ENCODE measurements around the gene IL12A. TPM values are rescaled to one million over a fixed set of nuclear protein-coding genes. Genes with fewer than 3 reads are reported as not detected.

IL12A gene
- total RNA-seq, result not detected

DNA sequence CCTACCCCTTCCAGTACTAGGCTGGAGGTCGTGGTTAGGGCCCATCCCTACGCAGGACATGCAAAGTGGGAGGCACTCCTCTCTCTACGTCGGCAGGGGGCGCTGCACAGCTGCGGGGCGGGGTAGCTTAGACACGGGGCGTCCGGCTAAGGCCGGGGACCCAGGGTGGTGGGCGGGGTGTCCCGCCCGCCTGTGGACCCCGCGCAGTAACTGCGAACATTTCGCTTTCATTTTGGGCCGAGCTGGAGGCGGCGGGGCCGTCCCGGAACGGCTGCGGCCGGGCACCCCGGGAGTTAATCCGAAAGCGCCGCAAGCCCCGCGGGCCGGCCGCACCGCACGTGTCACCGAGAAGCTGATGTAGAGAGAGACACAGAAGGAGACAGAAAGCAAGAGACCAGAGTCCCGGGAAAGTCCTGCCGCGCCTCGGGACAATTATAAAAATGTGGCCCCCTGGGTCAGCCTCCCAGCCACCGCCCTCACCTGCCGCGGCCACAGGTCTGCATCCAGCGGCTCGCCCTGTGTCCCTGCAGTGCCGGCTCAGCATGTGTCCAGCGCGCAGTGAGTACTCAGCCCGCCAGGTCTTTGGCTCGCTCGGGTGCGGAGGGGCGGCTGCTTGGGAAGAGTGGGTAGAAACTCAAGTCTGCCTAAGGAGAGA, at the start of gene IL12A:
IL12A (plus strand) TSS at position 219 of the 655 bp plus-strand sequence.
- no peaks in the 10 kb centered on the region for H3K27me3 ChIP-seq
- intact Hi-C loops (cut with DNase I; ENCODE audit: low total_unique reads), result loop anchor here (5.0 kb wide), 2 partner anchors 101 to 166 kb away; no protein-coding TSS in a partner anchor
- H3K9me3 ChIP-seq, result no peaks in the 10 kb centered on the region
- peak within 1 kb of the TSS in 1 of 4 donors; percentile 14 for H3K27ac ChIP-seq
- peak within 1 kb of the TSS; percentile 70 to 98 (median 78) for H3K4me3 ChIP-seq
- in situ Hi-C loops (cut with MboI; ENCODE audit: low sequenced_read_pairs in 4 of 4), result loop anchor here in 2 of 4 donors (25.0 kb wide), 2 partner anchors 376 to 1151 kb away; no protein-coding TSS in a partner anchor
- H3K36me3 ChIP-seq, result no peaks in the 10 kb centered on the region
- ATAC-seq, result peak; percentile 87 to 94
- DNase-seq, result peak; percentile 27 to 46
- TF ChIP-seq, protein P1, sequence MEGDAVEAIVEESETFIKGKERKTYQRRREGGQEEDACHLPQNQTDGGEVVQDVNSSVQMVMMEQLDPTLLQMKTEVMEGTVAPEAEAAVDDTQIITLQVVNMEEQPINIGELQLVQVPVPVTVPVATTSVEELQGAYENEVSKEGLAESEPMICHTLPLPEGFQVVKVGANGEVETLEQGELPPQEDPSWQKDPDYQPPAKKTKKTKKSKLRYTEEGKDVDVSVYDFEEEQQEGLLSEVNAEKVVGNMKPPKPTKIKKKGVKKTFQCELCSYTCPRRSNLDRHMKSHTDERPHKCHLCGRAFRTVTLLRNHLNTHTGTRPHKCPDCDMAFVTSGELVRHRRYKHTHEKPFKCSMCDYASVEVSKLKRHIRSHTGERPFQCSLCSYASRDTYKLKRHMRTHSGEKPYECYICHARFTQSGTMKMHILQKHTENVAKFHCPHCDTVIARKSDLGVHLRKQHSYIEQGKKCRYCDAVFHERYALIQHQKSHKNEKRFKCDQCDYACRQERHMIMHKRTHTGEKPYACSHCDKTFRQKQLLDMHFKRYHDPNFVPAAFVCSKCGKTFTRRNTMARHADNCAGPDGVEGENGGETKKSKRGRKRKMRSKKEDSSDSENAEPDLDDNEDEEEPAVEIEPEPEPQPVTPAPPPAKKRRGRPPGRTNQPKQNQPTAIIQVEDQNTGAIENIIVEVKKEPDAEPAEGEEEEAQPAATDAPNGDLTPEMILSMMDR (IDR thresholded peaks at IDR 0.05 in 4 of 5, conservative IDR thresholded peaks at IDR 0.05 in 1 of 5), result peak; percentile 72 to 95 (median 81)
- no peak for TF ChIP-seq POLR2A (IDR thresholded peaks at IDR 0.05)
- peaks cover 3 to 5% of the 10 kb centered on the region in 2 donors for H3K4me1 ChIP-seq

DNA sequence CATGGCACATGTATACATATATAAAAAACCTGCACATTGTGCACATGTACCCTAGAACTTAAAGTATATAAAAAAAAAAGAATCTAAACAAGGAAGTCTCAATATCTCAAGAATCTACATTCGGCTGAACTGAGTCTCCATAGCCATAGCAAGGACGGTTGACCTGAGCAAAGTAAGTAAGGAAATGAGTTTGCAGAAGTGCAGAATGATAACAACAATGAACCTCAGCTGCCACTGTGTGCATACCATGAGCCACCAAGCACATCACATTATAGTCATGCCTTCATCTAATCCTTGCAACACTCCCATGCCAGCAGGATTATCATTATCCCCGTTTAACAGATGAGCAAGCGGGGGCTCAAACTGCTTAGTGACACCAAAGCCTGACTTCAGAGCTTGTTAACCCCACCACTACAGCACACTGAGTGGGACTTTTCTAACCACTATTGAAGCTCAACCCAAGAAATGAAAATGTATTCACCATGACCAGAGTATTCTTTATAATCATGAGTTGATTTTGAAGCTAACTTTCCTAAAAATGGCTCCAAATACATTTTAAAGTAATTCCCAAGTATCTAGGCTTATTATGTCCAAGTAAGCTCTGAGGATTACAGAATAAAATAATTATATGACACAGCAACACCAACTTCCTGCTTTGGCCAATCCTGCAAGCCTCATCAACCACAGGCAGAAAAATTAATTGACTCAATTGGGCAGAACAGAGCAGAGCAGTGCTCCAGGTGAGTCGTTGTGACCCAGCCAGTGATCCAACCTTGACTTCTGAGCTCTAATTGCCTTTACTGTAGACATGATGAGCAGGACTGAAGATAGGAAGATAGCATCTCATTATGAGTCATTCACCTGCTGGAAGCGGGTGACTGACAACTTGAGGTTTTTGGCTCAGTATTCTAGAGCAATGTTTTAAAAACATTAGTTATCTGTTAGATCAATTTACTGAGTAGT, 47.3 kb upstream of the IL12A start:
- TF ChIP-seq, protein P1 (IDR thresholded peaks at IDR 0.05 in 4 of 5, conservative IDR thresholded peaks at IDR 0.05 in 1 of 5), result no peak
- TF ChIP-seq POLR2A (IDR thresholded peaks at IDR 0.05), result no peak
- no peaks in the 10 kb centered on the region for H3K9me3 ChIP-seq
- no peaks in the 10 kb centered on the region for H3K36me3 ChIP-seq
- intact Hi-C loops (cut with DNase I; ENCODE audit: low total_unique reads), result no loop called here
- in situ Hi-C loops (cut with MboI; ENCODE audit: low sequenced_read_pairs in 4 of 4), result no loop called here
- H3K27me3 ChIP-seq, result no peaks in the 10 kb centered on the region
- H3K4me3 ChIP-seq, result no peak overlapping the region
- no peak for DNase-seq
- no peaks in the 10 kb centered on the region for H3K4me1 ChIP-seq
- H3K27ac ChIP-seq, result no peak overlapping the region
- no peak for ATAC-seq

DNA sequence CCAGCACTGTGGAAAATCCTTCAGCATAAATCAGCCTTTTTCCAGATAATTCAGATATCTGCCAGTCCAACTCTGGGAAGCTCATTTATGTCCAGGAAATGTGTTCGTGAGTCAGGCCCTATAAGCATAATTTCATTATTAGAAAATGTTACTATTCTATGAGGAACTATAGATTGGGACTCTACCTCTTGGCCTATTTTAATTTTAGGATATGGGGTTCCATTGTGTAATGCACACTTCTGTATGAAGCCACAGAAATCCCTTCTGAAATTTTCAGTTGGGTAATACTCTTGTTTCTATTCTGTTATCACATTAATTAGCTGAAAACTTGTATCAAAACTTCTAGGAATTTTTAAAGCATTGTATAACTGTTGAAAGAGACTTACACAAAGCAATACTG, 43.9 kb upstream of the IL12A start:
- Histone ChIP-seq H3K27ac (no peak overlapping the region), H3K36me3 (no peaks in the 10 kb centered on the region), H3K27me3 (no peaks in the 10 kb centered on the region), H3K9me3 (no peaks in the 10 kb centered on the region), H3K4me1 (no peaks in the 10 kb centered on the region), H3K4me3 (no peak overlapping the region)
- in situ Hi-C loops (cut with MboI; ENCODE audit: low sequenced_read_pairs in 4 of 4) (no loop called here), intact Hi-C loops (cut with DNase I; ENCODE audit: low total_unique reads) (no loop called here)
- TF ChIP-seq, protein P1 (IDR thresholded peaks at IDR 0.05 in 4 of 5, conservative IDR thresholded peaks at IDR 0.05 in 1 of 5), result no peak
- TF ChIP-seq POLR2A (IDR thresholded peaks at IDR 0.05), result no peak
- DNase-seq (no peak), ATAC-seq (no peak)

GRCh38 chr3:159945930-159946329, 42.7 kb upstream of the IL12A start:
- Histone ChIP-seq H3K9me3 (no peaks in the 10 kb centered on the region), H3K36me3 (no peaks in the 10 kb centered on the region), H3K27ac (no peak overlapping the region), H3K4me3 (no peak overlapping the region), H3K27me3 (no peaks in the 10 kb centered on the region), H3K4me1 (no peaks in the 10 kb centered on the region)
- intact Hi-C loops (cut with DNase I; ENCODE audit: low total_unique reads) (no loop called here), in situ Hi-C loops (cut with MboI; ENCODE audit: low sequenced_read_pairs in 4 of 4) (no loop called here)
- ATAC-seq, result no peak
- DNase-seq, result no peak
- TF ChIP-seq POLR2A (IDR thresholded peaks at IDR 0.05), result no peak
- TF ChIP-seq, protein P1 (IDR thresholded peaks at IDR 0.05 in 4 of 5, conservative IDR thresholded peaks at IDR 0.05 in 1 of 5), result no peak

Measured in gastrocnemius medialis (tissue), 4 donors.